ENCODE measurements around the gene HERC4.
"Not testable (repeated sequence)": the region's sequence is repeated elsewhere in the genome, so short reads cannot be mapped to it uniquely, and the experiment has no call there.

HERC4 gene

DNA sequence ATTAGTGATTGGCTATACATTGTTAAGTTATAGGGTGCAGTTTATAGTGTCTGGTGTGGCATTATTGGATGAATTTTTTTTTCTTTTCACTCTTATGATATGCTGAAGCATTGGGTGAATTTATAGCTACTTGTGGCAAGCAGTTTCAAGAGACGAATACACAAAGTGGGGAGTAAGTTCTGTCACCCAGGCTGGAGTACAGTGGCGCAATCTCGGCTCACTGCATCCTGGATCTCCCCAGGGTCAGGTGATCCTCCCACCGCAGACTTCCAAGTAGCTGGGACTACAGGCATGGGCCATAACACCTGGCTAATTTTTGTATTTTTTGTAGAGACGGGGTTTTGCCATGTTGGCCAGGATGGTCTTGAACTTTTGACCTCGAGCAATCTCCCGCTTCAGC is 196.9 kb downstream of the HERC4 start:
- TF ChIP-seq ZFX (IDR thresholded peaks at IDR 0.05; ENCODE audit: borderline replicate concordance), result no peak
- TF ChIP-seq, protein P1, sequence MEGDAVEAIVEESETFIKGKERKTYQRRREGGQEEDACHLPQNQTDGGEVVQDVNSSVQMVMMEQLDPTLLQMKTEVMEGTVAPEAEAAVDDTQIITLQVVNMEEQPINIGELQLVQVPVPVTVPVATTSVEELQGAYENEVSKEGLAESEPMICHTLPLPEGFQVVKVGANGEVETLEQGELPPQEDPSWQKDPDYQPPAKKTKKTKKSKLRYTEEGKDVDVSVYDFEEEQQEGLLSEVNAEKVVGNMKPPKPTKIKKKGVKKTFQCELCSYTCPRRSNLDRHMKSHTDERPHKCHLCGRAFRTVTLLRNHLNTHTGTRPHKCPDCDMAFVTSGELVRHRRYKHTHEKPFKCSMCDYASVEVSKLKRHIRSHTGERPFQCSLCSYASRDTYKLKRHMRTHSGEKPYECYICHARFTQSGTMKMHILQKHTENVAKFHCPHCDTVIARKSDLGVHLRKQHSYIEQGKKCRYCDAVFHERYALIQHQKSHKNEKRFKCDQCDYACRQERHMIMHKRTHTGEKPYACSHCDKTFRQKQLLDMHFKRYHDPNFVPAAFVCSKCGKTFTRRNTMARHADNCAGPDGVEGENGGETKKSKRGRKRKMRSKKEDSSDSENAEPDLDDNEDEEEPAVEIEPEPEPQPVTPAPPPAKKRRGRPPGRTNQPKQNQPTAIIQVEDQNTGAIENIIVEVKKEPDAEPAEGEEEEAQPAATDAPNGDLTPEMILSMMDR (IDR thresholded peaks at IDR 0.05), result no peak

DNA sequence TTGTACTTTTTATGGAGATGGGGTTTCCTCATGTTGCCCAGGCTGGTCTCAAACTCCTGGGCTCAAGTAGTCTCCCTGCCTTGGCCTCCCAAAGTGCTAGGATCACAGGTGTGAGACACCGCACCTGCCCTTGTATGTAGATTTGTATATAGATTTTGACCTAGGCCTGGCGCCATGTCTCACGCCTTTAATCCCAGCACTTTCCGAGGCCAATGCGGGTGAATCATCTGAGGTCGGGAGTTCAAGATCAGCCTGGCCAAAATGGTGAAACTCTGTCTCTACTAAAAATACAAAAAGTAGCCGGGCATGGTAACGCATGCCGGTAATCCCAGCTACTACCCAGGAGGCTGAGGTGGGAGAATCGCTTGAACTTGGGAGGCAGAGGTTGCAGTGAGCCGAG is 197.7 kb downstream of the HERC4 start:
- H3K27ac ChIP-seq, result not testable (repeated sequence)

More for the DNA sequence above, 196.9 kb downstream of the HERC4 start:
- H3K27ac ChIP-seq, result no peak overlapping the region

DNA sequence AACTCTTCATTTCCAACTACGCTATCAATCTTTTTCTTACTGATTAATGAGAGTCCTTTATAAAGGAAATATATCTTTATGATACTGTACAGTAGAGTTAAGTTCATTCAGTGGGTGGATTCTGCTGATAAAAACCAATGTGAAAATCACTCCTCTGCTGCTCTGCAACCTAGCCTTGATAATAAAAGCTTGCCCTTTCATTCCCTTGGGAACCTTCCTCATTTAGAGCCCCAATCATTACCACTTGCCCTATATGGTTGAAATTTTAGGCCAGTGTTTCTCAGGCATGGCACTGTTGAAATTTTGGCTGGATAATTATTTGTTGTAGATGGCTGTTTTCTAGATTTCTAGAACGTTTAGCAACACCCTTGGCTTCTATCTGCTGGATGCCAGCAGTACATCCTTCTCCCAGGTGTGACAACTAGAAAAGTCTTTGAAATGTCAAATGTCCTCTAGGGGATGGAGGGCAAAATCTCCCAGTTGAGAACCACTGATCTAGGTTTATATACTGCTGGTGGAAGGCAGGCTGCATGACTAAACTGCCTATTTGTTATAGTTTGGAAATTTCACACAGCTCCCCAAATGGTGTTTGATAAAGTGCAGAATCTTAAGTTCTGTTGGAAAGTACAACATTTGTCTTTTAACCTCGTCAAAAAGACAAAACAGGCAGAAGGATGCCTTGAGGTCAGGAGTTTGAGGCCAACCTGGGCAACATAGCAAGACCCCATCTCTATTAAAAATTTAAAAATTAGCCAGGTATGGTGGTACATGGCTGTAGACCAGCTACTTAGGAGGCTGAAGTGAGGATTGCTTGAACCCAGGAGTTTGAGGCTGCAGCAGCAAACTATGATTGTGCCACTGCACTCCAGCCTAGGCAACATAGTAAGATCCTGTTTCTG is 199.5 kb downstream of the HERC4 start:
- TF ChIP-seq, protein P1 (IDR thresholded peaks at IDR 0.05), result no peak
- TF ChIP-seq ZFX (IDR thresholded peaks at IDR 0.05; ENCODE audit: borderline replicate concordance), result no peak
- no peak overlapping the region for H3K27ac ChIP-seq

Measured in 22Rv1 (cell line).